GM12874 (cell line): ENCODE results near the gene NPPA.

ENCODE experiments used
- CTCF ChIP-seq: IDR thresholded peaks from 2 replicates; pipeline ENCODE4 v1.5.1; 2011; ENCODE audit warnings: low read depth, mild to moderate bottlenecking, control low read depth, low read length, moderate library complexity; ENCODE audit not compliant: insufficient read depth

Gene NPPA

GRCh38 chr1:11872545-11872944, 25.0 kb upstream of the NPPA start:
- TF ChIP-seq CTCF: no peak

GRCh38 chr1:11869650-11870207, 22.1 kb upstream of the NPPA start:
- no peak for TF ChIP-seq CTCF

- TF ChIP-seq CTCF: no peak
Measured at GRCh38 chr1:11869104-11869503, 21.5 kb upstream of the NPPA start.

GRCh38 chr1:11868331-11868980, 20.9 kb upstream of the NPPA start:
- no peak for TF ChIP-seq CTCF

- TF ChIP-seq CTCF: no peak
Measured at GRCh38 chr1:11862890-11863289, 15.3 kb upstream of the NPPA start.

GRCh38 chr1:11860587-11860986, 13.0 kb upstream of the NPPA start:
- TF ChIP-seq CTCF: no peak

- TF ChIP-seq CTCF: no peak
Measured at GRCh38 chr1:11860083-11860482, 12.5 kb upstream of the NPPA start.
